HFFc6 (cell line): ENCODE measurements around the gene BRF1. TPM values are rescaled to one million over a fixed set of nuclear protein-coding genes. Genes with fewer than 3 reads are reported as not detected.

Source experiments
- DNase-seq: peaks from one replicate; pipeline ENCODE4 v3.0.0-alpha.2; 2018
- H3K27ac Mint-ChIP-seq: 2 replicates; pipeline ENCODE4 v1.8.0; 2020; ENCODE audit warnings: mild to moderate bottlenecking, mixed read lengths
- H3K27me3 Mint-ChIP-seq: 2 replicates; pipeline ENCODE4 v1.8.0; 2021; ENCODE audit warnings: mild to moderate bottlenecking, moderate library complexity, mixed read lengths; ENCODE audit not compliant: insufficient read depth
- H3K36me3 Mint-ChIP-seq: 2 replicates; pipeline ENCODE4 v1.8.0; 2021; ENCODE audit warnings: low read depth, mixed read lengths
- H3K4me1 Mint-ChIP-seq: 2 replicates; pipeline ENCODE4 v1.8.0; 2020; ENCODE audit warnings: low read depth, mixed read lengths
- H3K4me3 Mint-ChIP-seq: 2 replicates; pipeline ENCODE4 v1.8.0; 2020; ENCODE audit warnings: mild to moderate bottlenecking, moderate library complexity, mixed read lengths
- H3K9me3 Mint-ChIP-seq: 2 replicates; pipeline ENCODE4 v1.8.0; 2020; ENCODE audit warnings: mild to moderate bottlenecking, mixed read lengths
- total RNA-seq, 6 experiments: library from RNA; stranded (reverse); fragmentation: NEBNext Ultra II Directional; extraction: Animal tissue kit (Norgen Biotek cat#: 25700); gene quantifications; 2 replicates in 1 of 6; 3 replicates in 5 of 6; pipeline ENCODE4 v1.2.3, GENCODE V29; 2021
- TF ChIP-seq, protein P1 (sequence below): fragments of 200-600 bp; sonication (generic); IDR thresholded peaks from 2 replicates; pipeline ENCODE4 v1.5.0; 2021; ENCODE audit warnings: antibody characterized with exemption, mild to moderate bottlenecking

The BRF1 gene
- total RNA-seq, 6 experiments from 2014 or later: 20.1 to 25.8 (median 21.8) TPM

DNA sequence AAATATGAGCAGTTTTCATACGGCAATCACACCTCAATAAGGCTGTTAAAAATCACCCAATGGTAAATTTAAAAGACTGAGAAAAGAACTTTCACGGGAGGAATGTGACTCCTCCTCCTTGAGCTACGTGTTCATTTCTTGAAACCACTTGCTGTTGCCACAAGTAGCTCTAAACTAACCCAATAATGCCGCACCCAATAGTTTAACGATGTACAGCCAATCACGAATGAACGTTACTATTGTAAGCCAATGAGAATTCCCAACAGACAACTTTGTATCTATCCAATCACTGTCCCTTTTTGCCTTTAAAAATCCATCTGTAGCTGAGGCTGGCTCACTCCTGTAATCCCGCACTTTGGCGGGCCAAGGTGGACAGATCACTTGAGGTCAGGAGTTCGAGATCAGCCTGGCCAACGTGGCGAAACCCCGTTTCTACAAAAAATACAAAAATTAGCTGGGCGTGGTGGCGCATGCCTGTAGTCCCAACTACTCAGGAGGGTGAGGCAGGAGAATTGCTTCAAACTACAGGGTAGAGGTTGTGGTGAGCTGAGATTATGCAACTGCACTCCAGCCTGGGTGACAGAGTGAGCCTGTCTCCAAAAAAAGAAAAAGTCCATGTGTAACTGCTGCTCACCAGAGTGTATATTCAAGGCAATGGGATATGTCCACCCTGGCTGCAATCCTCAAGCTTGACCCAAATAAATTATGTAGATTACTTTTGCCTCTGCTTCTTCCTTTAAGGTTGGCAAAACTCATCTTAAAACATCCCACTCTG is 76.8 kb downstream of the BRF1 start:
- no peaks in the 10 kb centered on the region for H3K4me1 Mint-ChIP-seq
- no peak overlapping the region for H3K4me3 Mint-ChIP-seq
- no peak overlapping the region for H3K27ac Mint-ChIP-seq
- H3K36me3 Mint-ChIP-seq: peaks cover 19% of the 10 kb centered on the region
- DNase-seq: no peak
- H3K9me3 Mint-ChIP-seq: no peaks in the 10 kb centered on the region
- H3K27me3 Mint-ChIP-seq: 0 out of 2 replicates have a peak, but pooled peaks cover 3% of the 10 kb centered on the region
- TF ChIP-seq, protein P1, sequence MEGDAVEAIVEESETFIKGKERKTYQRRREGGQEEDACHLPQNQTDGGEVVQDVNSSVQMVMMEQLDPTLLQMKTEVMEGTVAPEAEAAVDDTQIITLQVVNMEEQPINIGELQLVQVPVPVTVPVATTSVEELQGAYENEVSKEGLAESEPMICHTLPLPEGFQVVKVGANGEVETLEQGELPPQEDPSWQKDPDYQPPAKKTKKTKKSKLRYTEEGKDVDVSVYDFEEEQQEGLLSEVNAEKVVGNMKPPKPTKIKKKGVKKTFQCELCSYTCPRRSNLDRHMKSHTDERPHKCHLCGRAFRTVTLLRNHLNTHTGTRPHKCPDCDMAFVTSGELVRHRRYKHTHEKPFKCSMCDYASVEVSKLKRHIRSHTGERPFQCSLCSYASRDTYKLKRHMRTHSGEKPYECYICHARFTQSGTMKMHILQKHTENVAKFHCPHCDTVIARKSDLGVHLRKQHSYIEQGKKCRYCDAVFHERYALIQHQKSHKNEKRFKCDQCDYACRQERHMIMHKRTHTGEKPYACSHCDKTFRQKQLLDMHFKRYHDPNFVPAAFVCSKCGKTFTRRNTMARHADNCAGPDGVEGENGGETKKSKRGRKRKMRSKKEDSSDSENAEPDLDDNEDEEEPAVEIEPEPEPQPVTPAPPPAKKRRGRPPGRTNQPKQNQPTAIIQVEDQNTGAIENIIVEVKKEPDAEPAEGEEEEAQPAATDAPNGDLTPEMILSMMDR: no peak

GRCh38 chr14:105223260-105223659 is 77.5 kb downstream of the BRF1 start:
- Mint-ChIP-seq H3K4me1 (no peaks in the 10 kb centered on the region), H3K4me3 (no peak overlapping the region), H3K27ac (no peak overlapping the region), H3K9me3 (no peaks in the 10 kb centered on the region), H3K36me3 (peaks cover 20% of the 10 kb centered on the region), H3K27me3 (0 out of 2 replicates have a peak, but pooled peaks cover 4% of the 10 kb centered on the region)
- no peak for DNase-seq
- TF ChIP-seq, protein P1: no peak

DNA sequence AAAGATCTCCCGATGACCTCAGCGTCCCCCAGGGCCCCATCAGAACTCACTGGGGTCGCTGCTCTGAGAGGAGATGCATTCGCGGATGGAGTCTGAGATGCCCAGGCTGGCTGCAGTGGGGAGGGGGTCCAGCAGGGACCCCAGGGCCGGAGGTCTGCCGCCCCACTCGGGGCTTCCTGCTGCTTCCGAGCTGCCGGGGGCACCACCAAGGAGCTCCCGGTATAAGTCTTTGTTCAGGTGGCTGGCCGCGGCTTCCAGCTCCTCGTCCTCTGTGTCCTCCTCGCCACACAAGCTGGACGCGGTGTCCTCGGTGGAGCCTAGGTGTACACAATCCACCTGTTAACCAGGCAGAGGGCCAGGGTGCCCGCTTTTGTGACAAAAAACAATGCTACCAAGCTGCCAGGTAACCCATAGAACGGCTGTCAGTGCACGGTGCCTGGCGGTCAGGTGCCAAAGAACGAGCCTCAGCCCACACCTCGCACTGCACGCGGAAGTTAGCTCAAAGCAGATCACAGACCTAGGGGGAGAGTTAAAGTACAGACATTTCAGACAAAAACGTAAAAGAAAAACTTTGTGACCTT is 79.1 kb downstream of the BRF1 start:
- H3K36me3 Mint-ChIP-seq: peaks cover 20% of the 10 kb centered on the region
- no peak overlapping the region for H3K4me3 Mint-ChIP-seq
- DNase-seq: no peak
- H3K27ac Mint-ChIP-seq: no peak overlapping the region
- no peaks in the 10 kb centered on the region for H3K9me3 Mint-ChIP-seq
- TF ChIP-seq, protein P1: no peak
- H3K27me3 Mint-ChIP-seq: 0 out of 2 replicates have a peak, but pooled peaks cover 4% of the 10 kb centered on the region
- no peaks in the 10 kb centered on the region for H3K4me1 Mint-ChIP-seq

DNA sequence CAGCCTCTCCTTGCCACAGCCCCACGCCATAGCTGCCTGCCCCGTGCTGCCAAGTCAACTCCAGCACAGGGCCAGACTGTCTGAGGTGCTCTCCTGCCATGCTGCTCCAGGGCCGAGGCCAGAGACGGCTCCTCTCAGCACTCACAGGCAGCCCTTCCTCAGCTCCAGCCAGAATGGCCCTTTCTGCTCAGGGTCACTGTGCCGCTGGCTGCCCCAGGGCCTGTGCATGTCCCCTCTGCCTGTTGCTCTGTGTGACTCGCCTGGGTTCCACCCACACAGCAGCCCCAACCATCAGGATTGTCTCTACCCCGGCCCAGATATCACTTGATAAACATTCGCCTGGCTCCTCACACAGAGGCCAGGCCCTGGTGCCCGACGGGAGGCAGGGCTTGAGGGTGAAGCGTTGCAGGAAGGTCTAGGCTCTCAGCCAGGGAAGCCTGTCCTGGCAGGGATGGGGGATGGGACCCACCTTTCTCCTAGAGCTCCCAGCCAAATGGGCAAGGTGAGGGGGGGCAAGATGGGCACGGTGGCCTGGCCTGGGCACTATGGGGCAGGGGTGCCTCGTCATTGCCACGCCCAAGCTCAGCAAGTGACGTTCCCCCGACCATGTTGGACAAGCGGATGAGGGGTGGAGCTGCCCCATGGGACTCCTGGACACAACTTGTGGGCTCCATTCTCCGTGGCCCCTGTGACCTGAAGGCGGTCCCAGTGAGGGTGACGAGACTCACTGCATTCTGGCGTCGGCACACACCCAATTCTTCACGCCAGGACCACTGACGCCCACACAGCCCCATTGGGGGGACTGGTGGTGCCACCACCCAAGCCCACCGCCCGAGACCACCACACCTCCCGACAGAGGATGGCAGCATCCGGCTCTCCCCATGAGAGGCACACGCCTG is 79.9 kb downstream of the BRF1 start:
- no peak for DNase-seq
- TF ChIP-seq, protein P1: no peak
- Mint-ChIP-seq H3K4me1 (no peaks in the 10 kb centered on the region), H3K27me3 (0 out of 2 replicates have a peak, but pooled peaks cover 2% of the 10 kb centered on the region), H3K36me3 (peaks cover 22% of the 10 kb centered on the region), H3K27ac (no peak overlapping the region), H3K4me3 (no peak overlapping the region), H3K9me3 (no peaks in the 10 kb centered on the region)

GRCh38 chr14:105219753-105220152 is 81.0 kb downstream of the BRF1 start:
- Mint-ChIP-seq H3K27ac (no peak overlapping the region), H3K4me1 (no peaks in the 10 kb centered on the region), H3K27me3 (0 out of 2 replicates have a peak, but pooled peaks cover 2% of the 10 kb centered on the region), H3K4me3 (no peak overlapping the region), H3K36me3 (peaks cover 25% of the 10 kb centered on the region), H3K9me3 (no peaks in the 10 kb centered on the region)
- DNase-seq: no peak
- TF ChIP-seq, protein P1: no peak
